Right kidney (tissue), 9 donors: ENCODE data around the gene TEX55.
A peak's percentile ranks its signal among the peaks of the same experiment; 100 is the strongest.
"Not testable (repeated sequence)": the region's sequence is repeated elsewhere in the genome, so short reads cannot be mapped to it uniquely, and the experiment has no call there.

Experiments
- DNase-seq: peaks from one replicate; pipeline ENCODE4 v3.0.0-alpha.2; 2016
- long read RNA-seq, 8 donors: transcript quantifications; one replicate each; lab custom pipeline, GENCODE V29; 2026

TEX55 gene
- long read RNA-seq, donor 1 = 0 reads
- long read RNA-seq, donor 2 = 0 reads
- long read RNA-seq, donor 3 = 0 reads
- long read RNA-seq, donor 4 = 0 reads
- long read RNA-seq, donor 5 = 0 reads
- long read RNA-seq, donor 6 = 0 reads
- long read RNA-seq, donor 7 = 0 reads
- long read RNA-seq, donor 8 = 0 reads

DNA sequence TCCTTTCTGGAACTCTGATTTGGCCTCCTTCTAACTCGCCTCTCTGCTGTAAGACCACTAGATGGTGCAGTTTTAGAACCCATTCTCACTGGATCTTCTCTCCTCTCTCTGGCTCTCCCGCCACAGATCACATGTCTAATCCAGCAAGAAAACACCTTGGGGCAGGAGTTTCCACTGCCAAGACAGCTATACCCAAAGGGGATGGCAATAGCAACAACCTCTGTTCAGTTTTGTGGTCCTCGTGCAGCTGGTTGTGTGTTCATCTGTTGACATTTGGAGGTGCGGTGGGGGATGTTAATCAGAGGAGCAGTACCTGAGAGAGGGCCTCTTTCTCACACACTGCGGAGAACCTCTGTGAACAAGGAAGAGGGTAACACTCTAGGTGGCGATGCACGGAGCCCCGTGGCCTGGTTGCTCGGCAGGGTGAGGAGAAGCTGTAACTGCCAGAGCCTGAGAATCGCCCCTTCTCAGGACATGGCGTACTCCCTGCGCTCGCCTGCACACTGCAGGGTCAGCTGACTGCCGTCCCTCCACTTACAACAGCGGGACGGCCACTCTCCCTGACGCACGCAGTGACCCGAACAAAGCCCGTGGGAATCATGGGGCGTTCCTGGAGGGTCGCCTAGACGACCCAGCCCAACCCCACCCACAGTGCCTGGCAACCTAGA, at the start of gene TEX55:
Gene TEX55 (plus strand): TSS at position 666 of the 668 bp plus-strand sequence. CDS start 25 bp downstream, outside the sequence.
- peak; percentile 28 for DNase-seq

DNA sequence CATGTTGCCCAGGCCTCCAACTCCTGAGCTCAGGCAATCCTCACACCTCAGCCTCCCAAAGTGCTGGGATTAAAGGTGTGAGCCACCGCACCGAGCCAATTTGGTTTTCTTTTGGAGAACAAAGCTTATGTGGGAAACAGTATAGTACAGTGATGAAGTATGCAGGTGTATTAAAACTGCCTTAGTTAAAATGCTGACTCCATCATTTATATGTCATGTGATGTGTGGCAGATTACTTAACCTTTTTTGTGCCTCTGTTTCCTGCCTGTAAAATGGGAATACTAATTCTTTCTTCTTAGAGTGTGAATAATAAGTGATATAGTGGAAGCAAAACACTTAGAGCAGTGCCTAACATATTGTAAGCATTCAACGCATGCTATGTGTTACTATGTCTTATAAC, 48.0 kb upstream of the TEX55 start:
- DNase-seq = no peak

- no peak for DNase-seq
Observed at GRCh38 chr3:119098619-119099222, 47.2 kb upstream of the TEX55 start.

DNA sequence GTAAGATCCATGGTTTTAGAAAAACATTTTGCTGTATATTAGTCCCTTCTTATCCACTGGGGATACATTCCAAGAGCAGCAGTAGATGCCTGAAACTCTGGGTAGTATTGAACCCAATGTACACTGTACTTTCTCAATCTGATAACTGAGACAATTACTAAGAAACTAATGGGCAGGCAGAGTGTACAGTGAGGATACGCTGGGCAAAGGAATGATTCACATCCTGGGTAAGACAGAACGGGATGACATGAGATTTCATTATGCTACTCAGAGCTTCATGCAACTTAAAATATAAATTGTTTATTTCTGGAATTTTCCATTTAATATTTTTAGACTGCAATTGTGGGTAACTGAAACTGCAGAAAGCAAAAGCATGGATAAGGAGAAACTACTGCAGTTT, 46.2 kb upstream of the TEX55 start:
- no peak for DNase-seq

DNA sequence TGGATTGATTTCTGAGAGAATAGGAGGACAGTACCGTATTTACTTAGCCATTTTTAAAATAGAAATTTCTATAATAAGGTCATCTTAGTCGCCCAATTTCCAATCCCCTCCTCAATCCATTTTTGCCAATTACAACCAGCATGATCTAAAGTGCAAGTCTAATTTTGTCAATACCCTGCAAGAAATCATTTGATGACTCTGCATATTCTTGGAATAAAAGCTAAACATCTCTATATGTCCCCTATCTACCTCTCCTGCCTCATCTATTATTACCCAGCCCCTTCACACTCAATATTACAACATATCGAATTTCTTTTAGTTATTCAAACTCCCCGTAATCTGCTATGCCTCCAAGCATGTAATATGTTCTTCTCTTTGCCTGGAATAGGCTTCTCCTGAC, 41.9 kb upstream of the TEX55 start:
- no peak for DNase-seq

- not testable (repeated sequence) for DNase-seq
Observed at GRCh38 chr3:119118330-119118729, 27.6 kb upstream of the TEX55 start.

DNA sequence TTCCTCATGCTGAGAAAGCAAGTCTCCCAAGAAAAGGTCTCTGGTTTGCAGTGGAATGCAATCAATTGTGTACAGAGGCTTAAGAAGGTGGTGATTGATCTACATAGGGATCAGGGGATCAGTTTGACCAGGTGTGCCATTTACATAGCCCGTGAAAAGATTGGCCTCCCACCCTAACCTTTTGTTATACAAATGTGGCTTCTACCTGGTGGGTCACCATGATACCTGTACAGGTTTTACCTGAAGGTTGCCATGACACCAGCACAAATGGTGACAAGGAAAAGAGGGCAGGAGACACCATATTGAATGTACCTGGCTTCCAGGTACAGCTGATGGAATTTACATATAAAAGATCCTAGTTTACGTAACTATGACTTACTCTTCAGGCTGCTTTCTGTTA, 25.5 kb upstream of the TEX55 start:
- DNase-seq = no peak

DNA sequence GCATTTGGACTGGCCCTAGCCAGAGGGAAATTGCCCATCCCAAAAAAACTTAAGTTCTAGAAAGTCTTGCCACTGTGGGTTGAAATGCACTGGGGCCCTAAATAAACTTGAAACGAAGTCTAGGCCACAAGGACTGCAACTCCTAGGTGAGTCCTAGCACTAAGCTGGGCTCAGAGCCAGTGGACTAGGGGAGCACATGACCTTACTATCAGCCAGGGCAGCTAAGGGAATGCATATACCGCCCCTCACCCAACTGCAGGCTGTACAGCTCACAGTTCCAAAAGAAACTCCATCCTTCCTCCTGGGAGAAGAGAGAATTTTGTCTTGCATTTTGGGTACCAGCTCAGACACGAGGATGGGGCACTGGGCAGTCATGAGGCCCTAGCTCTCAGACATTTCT, 23.6 kb upstream of the TEX55 start:
- DNase-seq = no peak

- no peak for DNase-seq
Observed at GRCh38 chr3:119125342-119125741, 20.6 kb upstream of the TEX55 start.

GRCh38 chr3:119125742-119126504, 20.0 kb upstream of the TEX55 start:
- DNase-seq = no peak

DNA sequence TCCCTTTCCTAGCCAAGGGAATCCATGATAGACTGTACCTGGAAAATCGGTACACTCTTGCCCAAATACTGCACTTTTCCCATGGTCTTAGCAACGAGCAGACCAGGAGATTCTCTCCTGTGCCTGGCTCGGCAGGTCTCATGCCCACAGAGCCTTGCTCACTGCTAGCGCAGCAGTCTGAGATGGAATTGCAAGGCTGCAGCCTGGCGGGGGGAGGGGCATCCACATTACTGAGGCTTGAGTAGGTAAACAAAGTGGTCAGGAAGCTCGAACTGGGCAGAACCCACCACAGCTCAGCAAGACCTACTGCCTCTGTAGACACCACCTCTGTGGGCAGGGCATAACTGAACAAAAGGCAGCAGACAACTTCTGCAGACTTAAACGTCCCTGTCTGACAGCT, 15.7 kb upstream of the TEX55 start:
- DNase-seq = not testable (repeated sequence)

DNA sequence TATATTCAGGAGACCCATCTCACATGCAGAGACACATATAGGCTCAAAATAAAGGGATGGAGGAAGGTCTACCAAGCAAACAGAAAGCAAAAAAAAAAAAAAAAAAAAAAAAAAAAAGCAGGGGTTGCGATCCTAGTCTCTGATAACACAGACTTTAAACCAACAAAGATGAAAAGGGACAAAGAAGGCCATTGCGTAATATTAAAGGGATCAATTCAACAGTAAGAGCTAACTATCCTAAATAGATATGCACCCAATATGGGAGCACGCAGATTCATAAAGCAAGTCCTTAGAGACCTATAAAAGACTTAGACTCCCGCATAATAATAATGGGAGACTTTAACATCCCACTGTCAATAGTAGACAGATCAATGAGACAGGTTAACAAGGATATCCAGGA, 13.7 kb upstream of the TEX55 start:
- DNase-seq = not testable (repeated sequence)

- not testable (repeated sequence) for DNase-seq
Observed at GRCh38 chr3:119139360-119139759, 6.6 kb upstream of the TEX55 start.

DNA sequence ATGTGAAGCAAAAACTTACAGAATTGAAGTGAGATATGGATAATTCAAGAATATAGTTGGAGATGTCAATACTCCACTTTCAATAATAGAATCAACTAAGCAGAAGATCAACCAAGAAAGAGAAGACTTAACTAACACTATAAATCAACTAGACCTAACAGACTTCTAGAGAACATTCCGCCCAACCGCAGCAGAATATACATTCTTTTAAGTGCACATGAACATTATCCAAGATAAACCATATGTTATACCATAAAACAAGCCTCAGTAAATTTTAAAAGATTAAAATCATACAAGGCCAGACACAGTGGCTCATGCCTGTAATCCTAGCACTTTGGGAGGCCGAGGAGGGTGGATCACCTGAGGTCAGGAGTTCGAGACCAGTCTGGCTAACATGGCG, 5.5 kb upstream of the TEX55 start:
- no peak for DNase-seq

DNA sequence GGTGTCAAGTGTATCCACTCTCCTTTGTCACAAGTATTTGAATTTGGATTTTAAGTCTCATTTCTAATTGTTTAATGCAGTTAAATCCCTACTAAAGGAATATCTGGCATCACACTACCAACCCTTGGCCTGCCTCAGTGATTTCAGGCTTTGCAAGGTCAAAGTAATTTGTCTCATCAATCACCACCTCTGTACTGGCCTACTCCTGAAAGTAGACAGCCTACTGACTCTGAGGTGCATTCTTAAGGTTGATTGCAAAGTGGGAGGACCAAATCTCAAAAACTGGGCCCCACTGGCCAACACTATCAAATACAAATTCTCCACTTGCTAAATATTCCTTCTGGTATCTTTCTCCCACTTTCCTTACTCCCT, 851 bp upstream of the TEX55 start:
- no peak for DNase-seq

DNA sequence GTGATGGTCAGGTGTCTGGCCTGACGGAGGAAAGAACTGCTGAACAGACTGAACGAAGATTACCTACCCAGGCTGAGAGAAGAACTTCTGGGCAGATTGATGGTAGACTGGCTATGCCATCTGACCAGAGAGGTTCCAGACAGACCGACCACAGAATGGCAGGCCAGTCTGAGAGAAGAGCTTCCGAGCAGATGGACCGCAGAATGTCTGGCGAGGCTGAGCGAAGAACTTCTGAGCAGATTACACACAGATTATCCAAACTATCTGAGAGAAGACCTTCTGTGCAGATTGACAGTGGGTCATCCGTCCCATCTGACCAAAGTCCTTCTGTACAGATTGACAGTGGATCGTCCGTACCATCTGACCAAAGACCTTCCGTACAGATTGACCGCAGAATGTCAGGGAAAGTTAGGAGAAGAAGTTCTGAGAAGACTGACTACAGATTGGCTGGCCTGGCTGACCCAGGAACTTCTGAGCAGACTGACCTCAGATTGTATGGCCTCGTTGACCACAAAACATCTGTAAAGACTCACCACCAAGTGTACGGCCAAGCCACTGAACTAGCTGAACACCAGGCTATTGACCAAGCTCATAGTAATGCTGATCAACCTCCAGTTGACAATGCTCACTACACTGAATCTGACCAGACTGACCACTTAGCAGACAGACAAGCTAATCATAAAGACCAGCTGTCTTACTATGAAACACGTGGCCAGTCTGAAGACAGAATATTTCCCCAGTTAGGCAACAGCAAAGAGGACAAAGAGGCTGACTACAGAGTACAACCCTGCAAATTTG, 812 bp downstream of the TEX55 start:
- no peak for DNase-seq

DNA sequence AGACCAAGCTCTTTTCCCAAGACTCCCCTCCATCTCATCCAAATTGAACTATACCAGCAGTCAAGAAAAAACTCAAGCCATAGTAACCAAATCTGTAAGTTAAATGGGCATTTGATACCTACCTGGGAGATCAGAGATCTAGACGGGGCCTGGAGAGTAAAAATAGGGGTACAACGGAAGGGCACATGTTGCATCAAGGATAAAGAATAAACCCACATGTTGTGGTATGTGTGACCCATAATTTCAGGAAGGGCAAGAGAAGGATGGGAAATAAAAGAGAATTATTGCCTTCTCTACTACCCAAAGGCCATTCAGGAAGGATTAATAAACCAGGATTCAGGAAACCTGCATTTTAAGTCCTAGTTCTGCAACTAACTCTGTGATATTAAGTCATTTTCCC, 1.5 kb downstream of the TEX55 start:
- DNase-seq = no peak

DNA sequence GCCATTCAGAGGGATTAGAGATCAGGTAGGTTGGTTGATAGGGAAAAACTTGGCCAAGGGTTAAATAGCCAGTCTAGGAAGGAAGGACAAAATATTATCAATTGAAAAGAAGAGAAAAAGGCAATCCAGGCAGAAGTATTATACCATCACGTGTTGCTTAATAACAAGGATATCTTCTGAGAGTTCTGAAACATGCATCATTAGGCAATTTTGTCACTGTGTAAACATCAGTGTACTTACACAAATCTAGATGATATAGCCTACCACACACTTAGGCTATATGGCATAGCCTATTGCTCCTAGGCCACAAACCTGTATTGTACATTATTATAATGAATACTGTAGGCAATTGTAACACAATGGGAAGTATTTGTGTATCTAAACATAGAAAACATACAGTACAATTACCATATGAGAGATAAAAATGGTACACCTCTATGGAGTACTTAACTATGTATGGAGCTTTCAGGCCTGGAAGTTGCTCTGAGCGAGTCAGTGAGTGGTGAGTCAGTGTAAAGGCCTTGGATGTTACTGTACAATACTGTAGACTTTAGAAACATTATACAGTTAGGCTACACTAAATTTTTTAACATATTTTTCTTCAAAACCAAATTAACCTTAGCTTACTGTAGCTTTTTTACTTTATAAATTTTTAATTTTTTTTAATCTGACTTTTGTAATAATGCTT, 2.7 kb downstream of the TEX55 start:
- no peak for DNase-seq

- no peak for DNase-seq
Observed at GRCh38 chr3:119149484-119149883, 3.5 kb downstream of the TEX55 start.

DNA sequence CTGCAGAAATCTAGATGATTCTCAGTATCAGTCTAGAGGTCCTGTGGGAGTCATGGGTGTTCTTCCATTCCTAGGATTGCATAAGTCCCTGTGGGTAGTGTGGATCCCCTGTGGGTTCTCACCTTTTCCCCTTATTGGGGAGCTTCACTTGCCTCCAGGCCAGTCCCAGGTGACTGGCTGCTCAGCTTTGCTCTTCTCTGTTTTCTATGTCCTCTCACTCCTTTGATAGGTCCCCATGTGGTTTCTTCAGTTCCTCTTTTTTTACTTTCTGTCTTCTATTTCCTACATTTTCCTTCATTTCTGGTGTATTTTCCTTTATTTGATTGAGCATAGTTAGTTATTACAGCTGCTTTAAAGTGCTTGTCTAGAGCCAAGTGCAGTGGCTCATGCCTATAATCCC, 10.9 kb downstream of the TEX55 start:
- DNase-seq = no peak

- DNase-seq = no peak
Observed at GRCh38 chr3:119157971-119158370, 12.0 kb downstream of the TEX55 start.

DNA sequence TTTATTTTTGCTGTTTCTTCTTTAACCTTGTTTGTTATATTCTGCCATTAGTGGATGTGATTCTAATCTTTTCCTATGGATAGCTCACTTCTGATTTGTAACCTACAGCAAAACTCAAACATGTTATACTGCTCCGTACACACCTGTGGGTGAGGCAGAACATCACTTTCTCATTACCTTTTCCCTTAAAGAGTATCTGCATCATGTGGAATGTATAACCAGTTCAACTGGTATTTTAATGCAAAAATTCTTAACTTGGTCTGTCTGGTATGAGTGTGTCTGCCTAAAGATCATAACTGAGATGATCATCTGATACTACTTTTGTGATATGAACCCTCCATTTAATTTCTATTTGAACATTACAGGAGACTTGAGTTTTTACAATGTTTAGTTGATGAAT, 14.4 kb downstream of the TEX55 start:
- DNase-seq = no peak
